ENCODE data around the gene GPC1. TPM values are rescaled to one million over a fixed set of nuclear protein-coding genes. Genes with fewer than 3 reads are reported as not detected.

The GPC1 gene
- total RNA-seq, 1 experiment from 2014 or later, result 20.1 TPM

DNA sequence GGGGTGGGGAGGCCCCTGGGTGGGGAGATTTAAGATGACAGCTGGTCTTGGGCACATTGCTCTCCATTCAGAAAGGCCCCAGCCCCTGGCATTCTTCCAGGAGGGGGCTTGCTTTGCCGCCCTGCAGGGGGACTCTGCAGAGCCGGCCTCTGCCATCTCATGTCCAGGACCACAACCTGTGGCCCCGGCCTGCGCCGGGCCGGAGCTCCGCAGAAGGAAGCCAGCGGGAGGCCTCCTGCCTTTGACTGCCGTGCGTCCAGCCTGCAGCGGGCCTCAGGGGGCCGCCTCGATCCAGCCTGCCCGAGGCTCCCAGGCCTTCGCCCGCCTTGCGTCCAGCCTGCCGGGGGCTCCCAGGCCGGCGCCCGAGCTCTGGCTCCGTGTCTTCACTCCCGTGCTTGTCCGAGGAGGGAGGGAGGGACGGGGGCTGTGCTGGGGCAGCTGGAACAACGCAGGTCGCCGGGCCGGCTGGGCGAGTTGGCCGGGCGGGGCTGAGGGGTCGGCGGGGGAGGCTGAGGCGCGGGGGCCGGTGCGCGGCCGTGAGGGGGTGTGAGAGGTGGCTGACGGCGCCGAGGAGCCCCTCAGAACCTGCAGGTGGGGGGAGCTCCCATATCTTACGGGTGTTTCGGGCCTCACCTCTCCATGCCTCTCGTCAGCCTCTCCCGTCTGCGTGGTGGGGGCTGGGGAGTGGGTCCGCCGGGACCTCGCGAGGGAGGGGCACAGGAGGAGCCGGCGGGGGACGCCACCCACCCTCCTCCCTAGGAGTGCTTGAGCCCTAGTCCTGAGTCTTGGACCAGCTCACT, 20.4 kb downstream of the GPC1 start:
- DNase-seq (ENCODE audit: low read depth), result no peak

GRCh38 chr2:240456447-240457222, 21.2 kb downstream of the GPC1 start:
- DNase-seq (ENCODE audit: low read depth), result no peak

- no peak for DNase-seq (ENCODE audit: low read depth)
These were observed 22.0 kb downstream of the GPC1 start for GRCh38 chr2:240457223-240458043.

- no peak for DNase-seq (ENCODE audit: low read depth)
These were observed 22.8 kb downstream of the GPC1 start for GRCh38 chr2:240458044-240458899.

DNA sequence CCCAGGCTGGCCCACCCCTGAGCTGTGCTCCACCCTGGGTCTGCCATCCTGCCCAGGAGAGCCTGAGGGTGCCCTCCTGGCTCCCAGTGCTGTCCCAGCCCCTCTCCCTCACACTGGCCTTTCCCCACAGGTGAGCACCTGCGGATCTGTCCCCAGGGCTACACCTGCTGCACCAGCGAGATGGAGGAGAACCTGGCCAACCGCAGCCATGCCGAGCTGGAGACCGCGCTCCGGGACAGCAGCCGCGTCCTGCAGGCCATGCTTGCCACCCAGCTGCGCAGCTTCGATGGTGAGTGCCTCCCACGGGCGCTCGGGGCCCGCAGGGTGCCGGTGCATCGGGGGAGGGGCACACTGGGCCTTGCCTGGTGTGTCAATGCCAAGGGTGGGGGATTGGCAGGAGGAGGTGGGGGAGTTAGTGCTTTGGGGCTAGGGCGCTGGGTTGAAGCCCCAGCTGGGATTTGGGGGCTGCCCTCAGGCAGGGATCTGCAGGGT, 23.5 kb downstream of the GPC1 start:
- DNase-seq (ENCODE audit: low read depth), result no peak

DNA sequence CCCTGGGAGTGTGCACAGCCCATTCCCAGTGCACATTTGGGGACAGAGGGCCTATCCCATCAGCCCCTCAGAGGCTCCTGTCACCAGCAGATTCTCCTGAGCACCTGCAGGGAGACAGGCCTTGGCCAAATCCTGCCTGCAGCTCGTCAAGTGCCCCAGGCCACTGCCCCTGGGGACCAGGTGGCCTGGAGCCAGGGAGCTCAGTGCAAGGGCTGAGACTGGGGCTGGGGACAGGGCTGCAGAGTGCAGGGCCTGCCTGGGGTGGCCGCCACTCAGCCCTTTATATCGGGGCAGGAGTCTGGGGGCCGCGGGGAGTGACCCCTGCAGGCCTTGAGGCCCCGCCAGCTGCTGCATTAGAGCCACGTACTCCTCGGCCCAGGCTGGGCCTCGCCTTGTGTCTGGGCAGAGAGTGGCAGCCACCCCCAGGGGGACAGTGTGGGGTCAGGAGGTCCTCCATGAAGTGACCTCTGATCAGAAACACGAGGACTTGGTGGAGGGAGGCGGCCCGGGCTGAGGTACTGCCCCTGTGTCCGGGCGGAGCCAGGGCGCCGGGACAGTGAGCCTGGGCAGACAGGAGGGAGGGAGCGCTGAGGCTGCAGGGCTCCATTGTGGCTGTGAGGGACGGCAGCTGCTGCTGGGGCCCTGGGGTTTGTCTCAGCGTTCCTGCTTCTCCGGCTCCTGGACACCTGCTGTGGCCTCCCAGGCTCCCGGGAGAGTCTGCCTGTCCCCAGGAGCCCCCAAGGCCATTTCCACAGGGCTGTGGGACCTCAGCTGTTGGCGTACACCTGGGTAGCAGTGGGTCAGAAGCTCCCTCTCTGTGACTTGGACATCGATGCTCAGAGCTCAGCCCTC, 24.2 kb downstream of the GPC1 start:
- no peak for DNase-seq (ENCODE audit: low read depth)

DNA sequence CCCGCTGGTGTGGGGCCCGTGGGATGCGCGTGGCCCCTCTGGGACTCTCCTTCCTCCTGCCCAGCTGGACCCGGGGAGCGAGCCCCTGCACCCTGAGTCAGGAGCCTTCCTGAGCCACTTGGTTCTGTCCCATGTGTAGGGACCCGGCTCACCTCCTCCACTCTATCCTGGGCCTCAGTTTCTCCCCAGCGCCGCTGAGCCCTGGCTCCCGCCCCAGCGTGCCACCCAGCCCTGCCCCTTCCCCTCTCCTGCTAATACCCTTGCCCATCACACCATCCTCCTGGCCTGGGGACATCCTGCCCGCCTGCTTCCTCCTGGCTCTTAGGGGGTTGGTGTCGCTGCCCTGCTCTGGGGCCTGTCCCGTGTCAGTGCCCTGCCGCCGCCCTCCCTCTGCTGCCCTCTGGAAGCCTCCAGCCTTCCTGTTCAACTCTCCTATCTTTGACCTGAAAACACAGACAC, 24.8 kb downstream of the GPC1 start:
- DNase-seq (ENCODE audit: low read depth), result no peak

- no peak for DNase-seq (ENCODE audit: low read depth)
These were observed 25.4 kb downstream of the GPC1 start for GRCh38 chr2:240460781-240461431.

- no peak for DNase-seq (ENCODE audit: low read depth)
These were observed 26.1 kb downstream of the GPC1 start for GRCh38 chr2:240461471-240462072.

DNA sequence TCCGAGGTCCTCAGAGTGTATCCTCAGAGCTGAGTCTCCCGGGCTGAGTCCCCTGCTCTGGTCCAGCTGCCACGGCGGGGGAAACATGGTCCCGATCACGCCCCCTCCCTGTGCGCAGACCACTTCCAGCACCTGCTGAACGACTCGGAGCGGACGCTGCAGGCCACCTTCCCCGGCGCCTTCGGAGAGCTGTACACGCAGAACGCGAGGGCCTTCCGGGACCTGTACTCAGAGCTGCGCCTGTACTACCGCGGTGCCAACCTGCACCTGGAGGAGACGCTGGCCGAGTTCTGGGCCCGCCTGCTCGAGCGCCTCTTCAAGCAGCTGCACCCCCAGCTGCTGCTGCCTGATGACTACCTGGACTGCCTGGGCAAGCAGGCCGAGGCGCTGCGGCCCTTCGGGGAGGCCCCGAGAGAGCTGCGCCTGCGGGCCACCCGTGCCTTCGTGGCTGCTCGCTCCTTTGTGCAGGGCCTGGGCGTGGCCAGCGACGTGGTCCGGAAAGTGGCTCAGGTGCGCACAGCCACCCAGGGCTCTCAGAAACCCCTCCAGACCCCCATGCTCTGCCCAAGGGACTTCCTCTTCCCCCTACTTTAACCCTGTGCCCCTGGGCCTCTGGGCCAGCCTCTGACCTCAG, 26.7 kb downstream of the GPC1 start:
- no peak for DNase-seq (ENCODE audit: low read depth)

- DNase-seq (ENCODE audit: low read depth), result no peak
These were observed 27.3 kb downstream of the GPC1 start for GRCh38 chr2:240462707-240463273.

DNA sequence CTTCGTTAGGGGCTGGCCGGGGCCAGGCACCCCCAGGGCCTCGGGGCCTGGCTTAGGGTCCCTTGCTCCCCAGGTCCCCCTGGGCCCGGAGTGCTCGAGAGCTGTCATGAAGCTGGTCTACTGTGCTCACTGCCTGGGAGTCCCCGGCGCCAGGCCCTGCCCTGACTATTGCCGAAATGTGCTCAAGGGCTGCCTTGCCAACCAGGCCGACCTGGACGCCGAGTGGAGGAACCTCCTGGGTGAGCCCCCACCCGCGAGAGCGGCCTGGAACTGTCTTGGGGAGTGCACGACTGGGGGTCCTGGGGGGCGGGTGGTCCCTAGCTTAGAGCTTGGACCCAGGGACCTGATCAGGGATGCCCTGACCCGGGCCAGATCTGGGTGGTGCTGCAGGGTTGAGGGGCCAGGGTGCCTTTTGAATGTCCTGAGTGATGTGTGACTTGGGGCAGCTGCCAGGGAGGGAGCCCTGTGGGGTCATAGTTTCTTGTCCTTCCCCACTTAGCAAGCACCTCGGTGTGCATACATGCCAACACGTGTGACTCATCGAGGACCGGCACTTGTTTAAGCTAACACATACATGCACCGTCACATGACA, 27.9 kb downstream of the GPC1 start:
- no peak for DNase-seq (ENCODE audit: low read depth)

DNA sequence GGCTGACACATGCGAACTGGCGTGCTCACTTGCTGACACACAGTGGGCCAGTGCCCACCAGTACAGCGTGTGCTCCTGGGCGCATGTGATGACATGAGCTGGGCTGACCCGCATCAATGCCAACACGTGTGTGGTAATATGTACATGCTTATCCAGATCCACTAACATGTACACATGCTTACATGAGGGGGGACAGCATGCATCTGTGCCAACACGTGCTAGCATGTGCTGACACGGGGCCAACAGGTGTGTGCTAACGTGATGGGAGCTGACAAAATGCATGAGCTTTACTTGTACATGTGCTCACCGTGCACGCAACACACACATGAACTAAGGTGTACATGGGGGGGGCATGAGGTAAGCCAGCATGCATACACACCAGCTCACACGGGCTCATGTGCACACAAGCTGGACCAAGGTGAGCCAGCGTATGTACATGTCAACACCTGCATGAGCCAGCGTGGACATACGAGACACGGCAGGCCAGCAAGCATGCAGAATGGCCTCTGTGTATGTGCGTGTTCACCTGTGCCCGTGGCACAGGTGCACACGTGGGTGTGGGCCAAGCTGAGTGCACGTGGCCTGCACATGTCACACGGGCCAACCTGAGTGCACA, 28.5 kb downstream of the GPC1 start:
- no peak for DNase-seq (ENCODE audit: low read depth)

- no peak for DNase-seq (ENCODE audit: low read depth)
These were observed 29.2 kb downstream of the GPC1 start for GRCh38 chr2:240464514-240465241.

GRCh38 chr2:240465268-240465764, 29.9 kb downstream of the GPC1 start:
- peak; percentile 1 for DNase-seq (ENCODE audit: low read depth)

- DNase-seq (ENCODE audit: low read depth), result peak; percentile 1
These were observed 30.5 kb downstream of the GPC1 start for GRCh38 chr2:240465765-240466578.

All from Daoy (cell line).